GM19328 (cell line): ENCODE measurements around the gene FUT7.
"Not testable (repeated sequence)": the region's sequence is repeated elsewhere in the genome, so short reads cannot be mapped to it uniquely, and the experiment has no call there.

Source experiments
- ATAC-seq: cut with Tn5 transposase; IDR thresholded peaks from one replicate; pipeline ENCODE4 v1.9.1; 2021; ENCODE audit warnings: mild to moderate bottlenecking, moderate library complexity; ENCODE audit not compliant: unreplicated experiment

Gene FUT7

GRCh38 chr9:137034039-137034708, 2.3 kb upstream of the FUT7 start:
- no peak for ATAC-seq

- not testable (repeated sequence) for ATAC-seq
Observed at GRCh38 chr9:137033481-137033880, 1.6 kb upstream of the FUT7 start.

- ATAC-seq: no peak
Observed at GRCh38 chr9:137032858-137033257, 970 bp upstream of the FUT7 start.

- ATAC-seq: no peak
Observed at GRCh38 chr9:137030538-137031527, 1.1 kb downstream of the FUT7 start.

GRCh38 chr9:137030006-137030405, 1.9 kb downstream of the FUT7 start:
- ATAC-seq: no peak

GRCh38 chr9:137029058-137029936, 2.6 kb downstream of the FUT7 start:
- ATAC-seq: no peak

- no peak for ATAC-seq
Observed at GRCh38 chr9:137028263-137029057, 3.4 kb downstream of the FUT7 start.

- ATAC-seq: no peak
Observed at GRCh38 chr9:137027369-137028262, 4.3 kb downstream of the FUT7 start, which contains the start of gene ABCA2. Gene ABCA2 (minus strand): TSS chr9:137028237. CDS start chr9:137028140, 97 bp downstream.

GRCh38 chr9:137026828-137027227, 5.1 kb downstream of the FUT7 start:
- no peak for ATAC-seq

GRCh38 chr9:137026384-137026783, 5.5 kb downstream of the FUT7 start:
- ATAC-seq: no peak

- no peak for ATAC-seq
Observed at GRCh38 chr9:137025517-137025966, 6.3 kb downstream of the FUT7 start.

- ATAC-seq: no peak
Observed at GRCh38 chr9:137023583-137023991, 8.3 kb downstream of the FUT7 start.

GRCh38 chr9:137023157-137023556, 8.7 kb downstream of the FUT7 start:
- no peak for ATAC-seq

- ATAC-seq: no peak
Observed at GRCh38 chr9:137022662-137023008, 9.3 kb downstream of the FUT7 start.

- no peak for ATAC-seq
Observed at GRCh38 chr9:137021979-137022661, 9.8 kb downstream of the FUT7 start.

GRCh38 chr9:137021568-137021978, 10.3 kb downstream of the FUT7 start:
- ATAC-seq: no peak

- no peak for ATAC-seq
Observed at GRCh38 chr9:137020771-137021567, 10.9 kb downstream of the FUT7 start.
